ENCODE data around the gene PSTPIP1. TPM values are rescaled to one million over a fixed set of nuclear protein-coding genes. Genes with fewer than 3 reads are reported as not detected.

Gene PSTPIP1
- total and polyA plus RNA-seq, 7 donors = 0.97 to 2.2 (median 1.3) TPM

DNA sequence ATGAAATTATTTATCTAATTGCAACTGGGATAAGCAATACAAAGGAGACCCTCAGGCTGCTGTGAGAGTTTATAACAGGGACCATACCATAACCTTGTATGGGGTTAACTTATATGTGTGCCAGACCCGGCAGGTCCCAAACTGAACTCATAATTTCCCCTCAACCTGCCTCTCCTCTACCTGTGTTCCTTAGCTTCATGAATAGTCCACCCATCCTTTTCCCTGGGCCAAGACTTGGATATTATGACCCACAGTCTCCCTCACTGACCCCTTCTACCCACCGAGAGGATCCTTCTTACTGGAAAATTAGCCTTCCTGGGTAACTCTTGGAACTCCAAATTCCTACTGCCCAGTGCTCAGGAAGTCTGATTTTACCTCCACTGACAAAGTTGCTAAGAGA is 79.4 kb downstream of the PSTPIP1 start:
- no peak for DNase-seq
- 65 to 82% (median 68%) methylated on average over 2 of the region's 2 CpGs for WGBS, 3 donors
- no peak overlapping the region for H3K27ac ChIP-seq
- H3K4me3 ChIP-seq = no peak overlapping the region
- H3K27me3 ChIP-seq (ENCODE audit: insufficient read depth in 3 of 3, low read length in 2 of 3) = no peaks in the 10 kb centered on the region
- H3K36me3 ChIP-seq (ENCODE audit: insufficient read depth in 1 of 2, low read depth in 1 of 2) = no peaks in the 10 kb centered on the region
- H3K4me1 ChIP-seq = peaks cover 8% of the 10 kb centered on the region
- intact Hi-C loops (cut with DNase I) = loop anchor here (5.0 kb wide), 2 partner anchors 37 to 42 kb away; no protein-coding TSS in a partner anchor
- TF ChIP-seq, protein P1, sequence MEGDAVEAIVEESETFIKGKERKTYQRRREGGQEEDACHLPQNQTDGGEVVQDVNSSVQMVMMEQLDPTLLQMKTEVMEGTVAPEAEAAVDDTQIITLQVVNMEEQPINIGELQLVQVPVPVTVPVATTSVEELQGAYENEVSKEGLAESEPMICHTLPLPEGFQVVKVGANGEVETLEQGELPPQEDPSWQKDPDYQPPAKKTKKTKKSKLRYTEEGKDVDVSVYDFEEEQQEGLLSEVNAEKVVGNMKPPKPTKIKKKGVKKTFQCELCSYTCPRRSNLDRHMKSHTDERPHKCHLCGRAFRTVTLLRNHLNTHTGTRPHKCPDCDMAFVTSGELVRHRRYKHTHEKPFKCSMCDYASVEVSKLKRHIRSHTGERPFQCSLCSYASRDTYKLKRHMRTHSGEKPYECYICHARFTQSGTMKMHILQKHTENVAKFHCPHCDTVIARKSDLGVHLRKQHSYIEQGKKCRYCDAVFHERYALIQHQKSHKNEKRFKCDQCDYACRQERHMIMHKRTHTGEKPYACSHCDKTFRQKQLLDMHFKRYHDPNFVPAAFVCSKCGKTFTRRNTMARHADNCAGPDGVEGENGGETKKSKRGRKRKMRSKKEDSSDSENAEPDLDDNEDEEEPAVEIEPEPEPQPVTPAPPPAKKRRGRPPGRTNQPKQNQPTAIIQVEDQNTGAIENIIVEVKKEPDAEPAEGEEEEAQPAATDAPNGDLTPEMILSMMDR (IDR thresholded peaks at IDR 0.05) = no peak
- no peaks in the 10 kb centered on the region for H3K9me3 ChIP-seq
- ATAC-seq = no peak

DNA sequence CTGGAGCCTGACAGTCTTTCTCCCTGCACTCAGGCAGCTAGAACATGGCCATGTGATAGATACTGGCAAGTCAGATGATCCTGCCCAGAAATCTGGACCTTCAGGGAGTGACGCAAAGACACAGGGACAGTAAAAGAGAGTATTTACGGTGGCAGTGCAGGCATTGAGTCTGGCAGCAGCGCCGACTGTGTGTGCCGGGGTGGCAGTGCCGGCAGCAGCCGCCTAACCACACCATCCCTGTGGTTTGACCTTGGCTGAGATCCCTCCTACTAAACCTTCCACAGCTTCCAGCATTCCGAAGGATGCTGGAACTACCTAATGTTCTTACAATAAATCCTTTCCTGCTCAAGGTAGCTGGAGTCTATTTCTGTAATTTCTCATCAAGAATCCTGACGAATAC is 80.6 kb downstream of the PSTPIP1 start:
- peak in 3 of 4 donors; percentile 31 to 61 (median 45) for ATAC-seq
- Histone ChIP-seq H3K27ac (no peak overlapping the region), H3K36me3 (ENCODE audit: insufficient read depth in 1 of 2, low read depth in 1 of 2) (no peaks in the 10 kb centered on the region)

DNA sequence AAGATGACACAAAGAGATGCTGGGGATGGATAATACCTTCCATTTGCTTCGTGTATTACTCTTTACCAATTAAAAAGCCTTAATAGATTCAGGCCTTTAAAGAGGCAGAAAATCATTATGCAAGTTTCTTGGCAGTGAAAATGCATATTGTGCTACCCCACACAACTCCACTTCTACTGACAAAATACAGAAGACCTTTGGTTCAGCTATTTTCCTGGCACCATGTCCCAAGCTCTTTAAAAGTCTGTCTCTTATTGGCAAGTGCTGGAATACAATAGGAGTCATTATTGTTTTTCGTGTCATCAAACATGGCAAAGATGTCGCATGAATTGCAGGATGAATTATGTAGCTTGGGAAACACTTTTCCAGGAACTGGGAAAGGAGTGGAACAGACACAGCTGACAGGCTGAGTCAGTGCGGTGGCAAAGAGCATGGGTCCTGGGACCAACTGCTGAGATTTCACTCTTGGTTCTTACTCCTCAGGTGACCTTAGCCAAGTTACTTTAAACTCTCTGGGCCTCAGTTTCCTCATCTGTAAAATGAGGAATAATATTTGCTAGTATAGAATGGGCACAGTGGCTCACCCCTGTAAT is 81.5 kb downstream of the PSTPIP1 start:
- intact Hi-C loops (cut with DNase I) = no loop called here
- WGBS, 3 donors = 42 to 54% (median 49%) methylated on average over 4 of the region's 4 CpGs
- no peaks in the 10 kb centered on the region for H3K36me3 ChIP-seq (ENCODE audit: insufficient read depth in 1 of 2, low read depth in 1 of 2)
- no peak for DNase-seq
- peak in 1 of 4 donors; percentile 34 for ATAC-seq
- no peak overlapping the region for H3K4me3 ChIP-seq
- no peak overlapping the region for H3K27ac ChIP-seq
- H3K9me3 ChIP-seq = no peaks in the 10 kb centered on the region
- no peaks in the 10 kb centered on the region for H3K4me1 ChIP-seq
- TF ChIP-seq, protein P1 (IDR thresholded peaks at IDR 0.05) = no peak
- no peaks in the 10 kb centered on the region for H3K27me3 ChIP-seq (ENCODE audit: insufficient read depth in 3 of 3, low read length in 2 of 3)

More for the DNA sequence above, 80.6 kb downstream of the PSTPIP1 start:
- TF ChIP-seq, protein P1 (IDR thresholded peaks at IDR 0.05) = peak; percentile 13
- peaks cover 4% of the 10 kb centered on the region for H3K4me1 ChIP-seq
- no peaks in the 10 kb centered on the region for H3K27me3 ChIP-seq (ENCODE audit: insufficient read depth in 3 of 3, low read length in 2 of 3)
- 46 to 48% (median 48%) methylated on average over 9 of the region's 9 CpGs for WGBS, 3 donors
- no peaks in the 10 kb centered on the region for H3K9me3 ChIP-seq
- no peak overlapping the region for H3K4me3 ChIP-seq
- intact Hi-C loops (cut with DNase I) = no loop called here
- DNase-seq = no peak

- DNase-seq (no peak), ATAC-seq (no peak)
- TF ChIP-seq, protein P1 (IDR thresholded peaks at IDR 0.05) = no peak
- peaks cover 6% of the 10 kb centered on the region for H3K4me1 ChIP-seq
- H3K4me3 ChIP-seq = no peak overlapping the region
- WGBS, 3 donors = 72 to 80% (median 78%) methylated on average over 5 of the region's 5 CpGs
- intact Hi-C loops (cut with DNase I) = loop anchor here in 1 of 2 donors (5.0 kb wide), 1 partner anchor 35 kb away; no protein-coding TSS in a partner anchor
- H3K27me3 ChIP-seq (ENCODE audit: insufficient read depth in 3 of 3, low read length in 2 of 3) = no peaks in the 10 kb centered on the region
- H3K36me3 ChIP-seq (ENCODE audit: insufficient read depth in 1 of 2, low read depth in 1 of 2) = no peaks in the 10 kb centered on the region
- H3K9me3 ChIP-seq = no peaks in the 10 kb centered on the region
- no peak overlapping the region for H3K27ac ChIP-seq
Measured at GRCh38 chr15:77081971-77082370, 87.0 kb downstream of the PSTPIP1 start.

All from psoas muscle (tissue), 8 donors.